ENCODE results near the gene BCL2. TPM values are rescaled to one million over a fixed set of nuclear protein-coding genes. Genes with fewer than 3 reads are reported as not detected.

BCL2 gene
- total RNA-seq, 1 experiment from 2014 or later: 1.3 TPM

- H3K18ac ChIP-seq (ENCODE audit: insufficient read length, low read depth, low read length): no peak overlapping the region
- no peak overlapping the region for H4K91ac ChIP-seq (ENCODE audit: insufficient read length, low read depth, low read length)
- Mint-ChIP-seq H3K27me3 (ENCODE audit: low read depth) (0 out of 2 replicates have a peak, but pooled peaks cover 3% of the 10 kb centered on the region), H3K27ac (no peak overlapping the region), H3K4me3 (no peak overlapping the region), H3K36me3 (ENCODE audit: insufficient read depth in 1 of 3, low read depth in 3 of 3) (peaks cover 0 to 4% (median 0%) of the 10 kb centered on the region in 3 experiments; a peak in 2 of 7 replicates), H3K4me1 (no peaks in the 10 kb centered on the region), H3K9me3 (peaks cover 3 to 4% of the 10 kb centered on the region in 2 experiments; a peak in 2 of 5 replicates)
- no peaks in the 10 kb centered on the region for H4K20me1 ChIP-seq (ENCODE audit: control insufficient read depth, insufficient read depth, insufficient read length)
- no peaks in the 10 kb centered on the region for H3K79me1 ChIP-seq (ENCODE audit: insufficient read depth, low read depth, low read length, poor library complexity, severe bottlenecking)
- no peak overlapping the region for H3K56ac ChIP-seq (ENCODE audit: insufficient read length, low read depth, low read length)
- H3T11ph ChIP-seq (ENCODE audit: low read length): no peak overlapping the region
- TF ChIP-seq, protein P1, sequence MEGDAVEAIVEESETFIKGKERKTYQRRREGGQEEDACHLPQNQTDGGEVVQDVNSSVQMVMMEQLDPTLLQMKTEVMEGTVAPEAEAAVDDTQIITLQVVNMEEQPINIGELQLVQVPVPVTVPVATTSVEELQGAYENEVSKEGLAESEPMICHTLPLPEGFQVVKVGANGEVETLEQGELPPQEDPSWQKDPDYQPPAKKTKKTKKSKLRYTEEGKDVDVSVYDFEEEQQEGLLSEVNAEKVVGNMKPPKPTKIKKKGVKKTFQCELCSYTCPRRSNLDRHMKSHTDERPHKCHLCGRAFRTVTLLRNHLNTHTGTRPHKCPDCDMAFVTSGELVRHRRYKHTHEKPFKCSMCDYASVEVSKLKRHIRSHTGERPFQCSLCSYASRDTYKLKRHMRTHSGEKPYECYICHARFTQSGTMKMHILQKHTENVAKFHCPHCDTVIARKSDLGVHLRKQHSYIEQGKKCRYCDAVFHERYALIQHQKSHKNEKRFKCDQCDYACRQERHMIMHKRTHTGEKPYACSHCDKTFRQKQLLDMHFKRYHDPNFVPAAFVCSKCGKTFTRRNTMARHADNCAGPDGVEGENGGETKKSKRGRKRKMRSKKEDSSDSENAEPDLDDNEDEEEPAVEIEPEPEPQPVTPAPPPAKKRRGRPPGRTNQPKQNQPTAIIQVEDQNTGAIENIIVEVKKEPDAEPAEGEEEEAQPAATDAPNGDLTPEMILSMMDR (conservative IDR thresholded peaks at IDR 0.05): no peak
- no peak overlapping the region for H3K4me2 ChIP-seq (ENCODE audit: insufficient read depth, insufficient read length, low read length)
- H3K27ac ChIP-seq (ENCODE audit: insufficient read length, low read depth, low read length): no peak overlapping the region
- no peaks in the 10 kb centered on the region for H3K9me3 ChIP-seq (ENCODE audit: control insufficient read depth, low read depth, low read length)
- no peak overlapping the region for H4K8ac ChIP-seq (replicated peaks; ENCODE audit: insufficient read length, low read depth, low read length)
- H2BK5ac ChIP-seq (ENCODE audit: insufficient read length, low read length): no peak overlapping the region
- H2AK5ac ChIP-seq (ENCODE audit: insufficient read length, low read length): no peak overlapping the region
- H3K4me1 ChIP-seq (ENCODE audit: insufficient read depth, low read length): no peaks in the 10 kb centered on the region
- no peak overlapping the region for H2BK20ac ChIP-seq (ENCODE audit: low read depth, low read length, poor library complexity, severe bottlenecking)
- no peak overlapping the region for H2BK12ac ChIP-seq (ENCODE audit: insufficient read length, low read depth, low read length)
- no peak overlapping the region for H3K14ac ChIP-seq (ENCODE audit: insufficient read depth, low read length)
- H4K5ac ChIP-seq (ENCODE audit: insufficient read length, low read depth, low read length): no peak overlapping the region
- WGBS (ENCODE audit: extremely low coverage, insufficient read length, low lambda C conversion rate): no CpG with 5 or more reads among the region's 4 CpGs
- no peaks in the 10 kb centered on the region for H3K27me3 ChIP-seq (ENCODE audit: insufficient read depth, low read length)
- H3K79me2 ChIP-seq (ENCODE audit: insufficient read depth, low read length): no peaks in the 10 kb centered on the region
- no peak overlapping the region for H2BK120ac ChIP-seq (ENCODE audit: low read depth, low read length, poor library complexity, severe bottlenecking)
- no peak overlapping the region for H2AFZ ChIP-seq (ENCODE audit: low read length)
- H3K9ac ChIP-seq (ENCODE audit: extremely low read depth, insufficient read length, low read length): no peak overlapping the region
- no peak overlapping the region for H3K4ac ChIP-seq (ENCODE audit: low read depth, low read length)
- DNase-seq: no peak
- H3K23ac ChIP-seq (ENCODE audit: insufficient read length, low read depth, low read length): no peak overlapping the region
- H3K23me2 ChIP-seq (ENCODE audit: insufficient read length, low read depth, low read length, poor library complexity, severe bottlenecking): no peaks in the 10 kb centered on the region
- H2BK15ac ChIP-seq (ENCODE audit: low read depth, low read length): no peak overlapping the region
These were observed 71.6 kb downstream of the BCL2 start for GRCh38 chr18:63247926-63248325.

Data from H9 (cell line).